Natural killer cell (primary cell): ENCODE results near the gene RNF181. TPM values are rescaled to one million over a fixed set of nuclear protein-coding genes. Genes with fewer than 3 reads are reported as not detected.

ENCODE experiments used
- ATAC-seq, 3 donors: fragments of 150-1000 bp in 2 of 3; fragments of 200-7000 bp in 1 of 3; cut with Tn5 transposase; 1 replicate in 1 of 3; 2 replicates in 2 of 3; pipeline ENCODE4 v1.10.0; 2021; ENCODE audit warnings: mild to moderate bottlenecking in 2 of 3, moderate library complexity in 2 of 3
- DNase-seq, 2 donors: peaks; one replicate each; pipeline versions ENCODE4 v3.0.0 to v3.0.0-alpha.2; 2013 to 2021; ENCODE audit warnings: mixed read lengths in 1 of 2
- H3K27ac ChIP-seq: one replicate; pipeline ENCODE4 v1.5.1; 2013; ENCODE audit warnings: mild to moderate bottlenecking, low read length
- H3K27me3 ChIP-seq: one replicate; pipeline ENCODE4 v1.6.1; 2013; ENCODE audit warnings: low read length; ENCODE audit not compliant: control insufficient read depth, insufficient read depth
- H3K36me3 ChIP-seq: one replicate; pipeline ENCODE4 v1.6.1; 2013; ENCODE audit warnings: low read length; ENCODE audit not compliant: control insufficient read depth, insufficient read depth
- H3K4me1 ChIP-seq: one replicate; pipeline ENCODE4 v1.6.1; 2013; ENCODE audit warnings: low read length; ENCODE audit not compliant: control insufficient read depth, insufficient read depth
- H3K4me3 ChIP-seq: one replicate; pipeline ENCODE4 v1.5.1; 2013; ENCODE audit warnings: low read length
- H3K9me3 ChIP-seq: one replicate; pipeline ENCODE4 v1.6.1; 2013; ENCODE audit warnings: low read length; ENCODE audit not compliant: control insufficient read depth, insufficient read depth
- H3K27ac Mint-ChIP-seq, 2 donors: one replicate each; pipeline ENCODE4 v1.8.0; 2022; ENCODE audit warnings: mild to moderate bottlenecking in 2 of 2, mixed read lengths in 2 of 2, moderate library complexity in 1 of 2
- H3K27me3 Mint-ChIP-seq, 2 donors: one replicate each; pipeline ENCODE4 v1.8.0; 2022; ENCODE audit warnings: low read depth in 2 of 2, mixed read lengths in 2 of 2
- H3K36me3 Mint-ChIP-seq: one replicate; pipeline ENCODE4 v1.8.0; 2022; ENCODE audit warnings: mixed read lengths
- H3K4me1 Mint-ChIP-seq, 2 donors: one replicate each; pipeline ENCODE4 v1.8.0; 2022; ENCODE audit warnings: mixed read lengths in 2 of 2
- H3K4me3 Mint-ChIP-seq: one replicate; pipeline ENCODE4 v1.8.0; 2022; ENCODE audit warnings: mild to moderate bottlenecking, moderate library complexity, mixed read lengths
- H3K9me3 Mint-ChIP-seq, 2 donors: one replicate each; pipeline ENCODE4 v1.8.0; 2022; ENCODE audit warnings: mixed read lengths in 2 of 2
- WGBS: methylation state at CpG from one replicate; pipeline ENCODE4 v1.1.7; 2013; ENCODE audit warnings: missing lambda C conversion rate; ENCODE audit not compliant: insufficient coverage; 5-methylcytosine and 5-hydroxymethylcytosine counted together
- intact Hi-C: fragments of 100-400 bp; cut with micrococcal nuclease; formaldehyde crosslinking; loops from one replicate; pipeline ENCODE4 v1.14.2; 2022
- total RNA-seq, 4 donors: library from RNA; stranded (reverse); fragments of 120-200 nt in 1 of 4; gene quantifications; one replicate each; pipeline versions ENCODE4 v1.2.3 to v1.2.4, GENCODE V29; 2013 to 2022
- TF ChIP-seq, protein P1 (sequence below): fragments of 200-600 bp; IDR thresholded peaks from one replicate; pipeline ENCODE4 v1.8.0; 2022; ENCODE audit warnings: antibody characterized with exemption

RNF181 gene
- 10 to 100 TPM; 65.0 to 75.0 (median 66.7) TPM for total RNA-seq
- total RNA-seq (2013) = 99.9 TPM

DNA sequence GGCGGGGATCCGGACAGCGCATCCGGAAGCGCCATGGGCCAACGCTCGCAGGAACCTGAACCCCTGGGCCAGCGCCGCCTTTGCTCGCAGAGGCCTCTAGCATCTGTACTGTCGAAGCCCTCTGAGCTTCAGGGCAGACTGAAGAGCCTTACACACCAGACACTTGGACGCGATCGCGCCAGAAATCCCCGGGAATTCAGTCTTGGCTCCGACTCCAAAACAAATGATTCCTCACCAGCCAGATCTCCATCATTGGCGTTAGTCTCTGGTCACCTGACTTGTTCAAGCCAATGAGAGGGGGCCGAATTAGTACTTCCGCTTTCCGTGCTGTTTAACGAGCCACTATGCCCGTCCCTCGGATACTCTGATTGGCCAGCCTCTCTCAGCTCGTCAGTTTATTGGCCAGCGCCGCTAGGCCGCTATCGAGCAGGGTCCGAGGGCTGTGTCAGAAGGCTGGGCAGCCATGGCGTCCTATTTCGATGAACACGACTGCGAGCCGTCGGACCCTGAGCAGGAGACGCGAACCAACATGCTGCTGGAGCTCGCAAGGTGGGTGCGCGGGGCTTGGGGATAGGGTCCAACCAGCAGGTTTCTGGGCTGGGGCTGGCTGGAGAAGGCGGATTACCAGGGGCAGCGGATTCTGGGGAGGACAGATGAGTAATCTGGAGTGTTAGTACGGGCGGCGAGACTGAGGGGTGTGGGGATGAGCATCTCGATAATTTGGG is at the start of gene RNF181:
Gene RNF181 (plus strand): TSS at position 445 of the 725 bp plus-strand sequence. CDS start 19 bp downstream, at position 464.
- H3K4me3 Mint-ChIP-seq = peak within 1 kb of the TSS; percentile 99
- H3K27me3 Mint-ChIP-seq = no peaks in the 10 kb centered on the region
- peak; percentile 84 to 96 for DNase-seq
- peaks cover 18% of the 10 kb centered on the region for H3K36me3 ChIP-seq
- H3K27ac Mint-ChIP-seq = peak within 1 kb of the TSS; percentile 96 to 98
- H3K4me1 ChIP-seq = peaks cover 27% of the 10 kb centered on the region
- intact Hi-C loops = no loop called here
- WGBS = under 1% methylated on average over 47 of the region's 47 CpGs
- no peaks in the 10 kb centered on the region for H3K36me3 Mint-ChIP-seq
- H3K4me3 ChIP-seq = peak within 1 kb of the TSS; percentile 92
- peak within 1 kb of the TSS; percentile 82 for H3K27ac ChIP-seq
- H3K4me1 Mint-ChIP-seq = peaks cover 31 to 38% of the 10 kb centered on the region in 2 donors
- no peaks in the 10 kb centered on the region for H3K27me3 ChIP-seq
- TF ChIP-seq, protein P1, sequence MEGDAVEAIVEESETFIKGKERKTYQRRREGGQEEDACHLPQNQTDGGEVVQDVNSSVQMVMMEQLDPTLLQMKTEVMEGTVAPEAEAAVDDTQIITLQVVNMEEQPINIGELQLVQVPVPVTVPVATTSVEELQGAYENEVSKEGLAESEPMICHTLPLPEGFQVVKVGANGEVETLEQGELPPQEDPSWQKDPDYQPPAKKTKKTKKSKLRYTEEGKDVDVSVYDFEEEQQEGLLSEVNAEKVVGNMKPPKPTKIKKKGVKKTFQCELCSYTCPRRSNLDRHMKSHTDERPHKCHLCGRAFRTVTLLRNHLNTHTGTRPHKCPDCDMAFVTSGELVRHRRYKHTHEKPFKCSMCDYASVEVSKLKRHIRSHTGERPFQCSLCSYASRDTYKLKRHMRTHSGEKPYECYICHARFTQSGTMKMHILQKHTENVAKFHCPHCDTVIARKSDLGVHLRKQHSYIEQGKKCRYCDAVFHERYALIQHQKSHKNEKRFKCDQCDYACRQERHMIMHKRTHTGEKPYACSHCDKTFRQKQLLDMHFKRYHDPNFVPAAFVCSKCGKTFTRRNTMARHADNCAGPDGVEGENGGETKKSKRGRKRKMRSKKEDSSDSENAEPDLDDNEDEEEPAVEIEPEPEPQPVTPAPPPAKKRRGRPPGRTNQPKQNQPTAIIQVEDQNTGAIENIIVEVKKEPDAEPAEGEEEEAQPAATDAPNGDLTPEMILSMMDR = no peak
- H3K9me3 ChIP-seq = no peaks in the 10 kb centered on the region
- peak; percentile 97 to 99 (median 99) for ATAC-seq
- H3K9me3 Mint-ChIP-seq = no peaks in the 10 kb centered on the region

DNA sequence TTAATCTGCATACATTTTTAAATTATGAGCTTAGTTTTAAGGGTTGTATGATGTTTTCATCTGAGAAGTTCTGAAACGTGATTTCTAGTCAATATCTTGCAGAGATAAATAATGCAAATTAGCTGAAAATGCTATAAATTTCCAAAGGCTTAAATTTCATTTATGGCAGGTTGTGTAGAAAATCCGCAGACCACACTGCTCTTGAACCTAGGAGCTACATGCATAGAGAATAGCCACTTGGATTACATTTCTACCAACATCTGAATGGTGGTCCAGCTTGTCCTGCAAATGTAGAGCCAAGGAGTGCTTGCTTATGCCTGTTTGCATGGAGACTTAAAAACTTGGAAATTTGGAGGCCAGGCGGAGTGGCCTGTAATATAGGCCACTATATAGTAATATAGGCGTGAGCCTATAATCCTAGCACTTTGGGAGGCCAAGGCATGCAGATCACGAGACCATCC is 49.7 kb upstream of the RNF181 start:
- TF ChIP-seq, protein P1 = no peak
- Histone ChIP-seq H3K36me3 (peaks cover 58% of the 10 kb centered on the region), H3K4me3 (no peak overlapping the region), H3K27me3 (no peaks in the 10 kb centered on the region), H3K4me1 (no peaks in the 10 kb centered on the region), H3K9me3 (no peaks in the 10 kb centered on the region), H3K27ac (no peak overlapping the region)
- no peak overlapping the region for H3K27ac Mint-ChIP-seq
- ATAC-seq (no peak), DNase-seq (no peak)
- peaks cover 30% of the 10 kb centered on the region for H3K36me3 Mint-ChIP-seq
- WGBS = 95% methylated on average over 5 of the region's 5 CpGs
- no peaks in the 10 kb centered on the region for H3K27me3 Mint-ChIP-seq
- intact Hi-C loops = no loop called here
- no peak overlapping the region for H3K4me3 Mint-ChIP-seq
- H3K4me1 Mint-ChIP-seq = peaks cover 17 to 19% of the 10 kb centered on the region in 2 donors
- no peaks in the 10 kb centered on the region for H3K9me3 Mint-ChIP-seq

DNA sequence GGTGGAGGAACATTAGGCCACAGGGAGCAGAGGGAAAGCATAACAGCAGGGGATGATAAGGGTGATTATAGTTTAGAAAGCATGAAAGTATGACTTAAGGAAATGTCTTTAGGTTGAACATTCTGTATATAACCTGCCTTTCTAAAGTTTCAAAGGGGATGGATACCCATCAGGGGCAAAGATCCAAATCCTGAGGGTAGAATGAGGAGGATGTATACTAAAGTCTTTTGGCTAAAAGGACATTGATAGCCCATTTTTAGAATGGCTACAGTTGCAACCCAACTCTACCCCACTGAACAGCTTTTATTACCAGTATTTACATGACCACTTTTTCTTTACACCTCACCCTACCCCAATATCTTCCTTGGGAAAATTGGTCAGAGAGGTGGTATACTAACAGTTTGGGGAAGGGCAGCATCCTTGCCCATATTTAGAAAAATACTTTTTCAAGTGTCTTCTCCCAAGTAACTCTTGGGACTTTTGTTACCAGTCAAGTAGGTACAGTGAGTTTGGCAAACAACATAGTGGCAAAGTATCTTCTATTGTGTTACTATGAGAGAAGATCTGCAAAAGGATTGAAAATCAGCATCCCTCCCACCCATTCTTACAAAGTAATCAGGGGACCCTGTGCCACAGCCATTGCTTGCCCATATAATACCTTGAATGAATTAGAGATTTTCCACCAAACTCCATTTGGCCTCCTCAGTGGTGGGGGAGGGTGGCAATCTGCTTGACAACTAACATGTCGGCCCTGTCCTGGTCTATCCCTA is 48.3 kb upstream of the RNF181 start:
- WGBS = 100% methylated on average over 1 of the region's 1 CpG
- Mint-ChIP-seq H3K9me3 (no peaks in the 10 kb centered on the region), H3K4me3 (no peak overlapping the region), H3K36me3 (peaks cover 21% of the 10 kb centered on the region), H3K4me1 (peaks cover 5 to 11% of the 10 kb centered on the region in 2 donors), H3K27ac (no peak overlapping the region), H3K27me3 (no peaks in the 10 kb centered on the region)
- Histone ChIP-seq H3K4me1 (no peaks in the 10 kb centered on the region), H3K27ac (no peak overlapping the region), H3K9me3 (no peaks in the 10 kb centered on the region), H3K36me3 (peaks cover 52% of the 10 kb centered on the region), H3K27me3 (no peaks in the 10 kb centered on the region), H3K4me3 (no peak overlapping the region)
- intact Hi-C loops = no loop called here
- no peak for ATAC-seq
- DNase-seq = no peak
- TF ChIP-seq, protein P1 = no peak
